Effector CD8-positive, alpha-beta T cell (primary cell): ENCODE data around the gene OR4K2.
"Not testable (repeated sequence)": the region's sequence is repeated elsewhere in the genome, so short reads cannot be mapped to it uniquely, and the experiment has no call there.

ENCODE experiments used
- DNase-seq: peaks from one replicate; lab custom pipeline; 2025; lab: John Stamatoyannopoulos, UW
- total RNA-seq, 4 experiments: gene quantifications; one replicate each; lab custom pipeline; 2026; lab: John Stamatoyannopoulos, UW

The OR4K2 gene, protein sequence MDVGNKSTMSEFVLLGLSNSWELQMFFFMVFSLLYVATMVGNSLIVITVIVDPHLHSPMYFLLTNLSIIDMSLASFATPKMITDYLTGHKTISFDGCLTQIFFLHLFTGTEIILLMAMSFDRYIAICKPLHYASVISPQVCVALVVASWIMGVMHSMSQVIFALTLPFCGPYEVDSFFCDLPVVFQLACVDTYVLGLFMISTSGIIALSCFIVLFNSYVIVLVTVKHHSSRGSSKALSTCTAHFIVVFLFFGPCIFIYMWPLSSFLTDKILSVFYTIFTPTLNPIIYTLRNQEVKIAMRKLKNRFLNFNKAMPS
- 0 to 0.35 (median 0) reads per million in 4 experiments for total RNA-seq

DNA sequence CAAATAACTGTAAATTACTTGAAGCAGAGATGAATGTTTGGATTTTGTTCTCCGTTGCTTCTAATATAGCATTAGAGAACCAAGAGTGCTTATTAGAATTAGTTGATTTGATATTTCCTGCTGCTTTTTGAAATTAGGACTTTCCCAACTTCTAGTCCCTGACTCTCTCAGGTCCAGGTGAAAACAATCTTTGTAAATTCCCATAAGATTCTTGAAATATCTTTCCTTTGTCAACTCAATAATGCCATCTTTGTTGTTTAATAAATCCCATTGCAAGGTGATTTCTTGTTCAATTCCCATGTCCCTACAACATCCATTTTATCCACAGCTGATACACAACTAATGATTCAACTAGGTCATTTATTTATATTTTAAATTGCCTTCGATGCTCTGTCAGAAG lies at the start of gene OR4K2:
TSS of gene OR4K2 (plus strand) at position 301 of the 400 bp plus-strand sequence. CDS start 1,126 bp downstream, outside the sequence.
- DNase-seq = no peak

DNA sequence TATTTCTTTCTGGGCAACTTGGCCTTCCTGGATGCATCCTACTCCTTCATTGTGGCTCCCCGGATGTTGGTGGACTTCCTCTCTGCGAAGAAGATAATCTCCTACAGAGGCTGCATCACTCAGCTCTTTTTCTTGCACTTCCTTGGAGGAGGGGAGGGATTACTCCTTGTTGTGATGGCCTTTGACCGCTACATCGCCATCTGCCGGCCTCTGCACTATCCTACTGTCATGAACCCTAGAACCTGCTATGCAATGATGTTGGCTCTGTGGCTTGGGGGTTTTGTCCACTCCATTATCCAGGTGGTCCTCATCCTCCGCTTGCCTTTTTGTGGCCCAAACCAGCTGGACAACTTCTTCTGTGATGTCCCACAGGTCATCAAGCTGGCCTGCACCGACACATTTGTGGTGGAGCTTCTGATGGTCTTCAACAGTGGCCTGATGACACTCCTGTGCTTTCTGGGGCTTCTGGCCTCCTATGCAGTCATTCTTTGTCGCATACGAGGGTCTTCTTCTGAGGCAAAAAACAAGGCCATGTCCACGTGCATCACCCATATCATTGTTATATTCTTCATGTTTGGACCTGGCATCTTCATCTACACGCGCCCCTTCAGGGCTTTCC lies 47.2 kb upstream of the OR4K2 start:
- not testable (repeated sequence) for DNase-seq

DNA sequence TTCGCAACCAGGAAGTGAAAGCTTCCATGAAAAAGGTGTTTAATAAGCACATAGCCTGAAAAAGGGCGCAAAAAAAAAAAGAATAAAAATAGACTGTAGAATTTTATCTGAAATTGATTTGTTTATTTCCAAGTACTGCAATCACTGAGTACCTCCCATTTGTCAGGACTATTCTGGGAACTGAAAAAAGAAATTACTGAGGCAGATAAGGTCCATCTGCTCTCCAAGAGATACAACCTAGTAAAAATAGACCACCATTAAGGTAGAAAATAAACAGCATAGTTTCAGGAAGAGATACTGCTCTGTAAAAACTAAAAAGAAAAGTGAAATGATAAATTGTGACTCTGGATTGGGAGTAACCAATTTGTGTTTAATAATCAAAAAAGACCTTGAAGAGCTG lies 46.6 kb upstream of the OR4K2 start:
- DNase-seq = no peak

DNA sequence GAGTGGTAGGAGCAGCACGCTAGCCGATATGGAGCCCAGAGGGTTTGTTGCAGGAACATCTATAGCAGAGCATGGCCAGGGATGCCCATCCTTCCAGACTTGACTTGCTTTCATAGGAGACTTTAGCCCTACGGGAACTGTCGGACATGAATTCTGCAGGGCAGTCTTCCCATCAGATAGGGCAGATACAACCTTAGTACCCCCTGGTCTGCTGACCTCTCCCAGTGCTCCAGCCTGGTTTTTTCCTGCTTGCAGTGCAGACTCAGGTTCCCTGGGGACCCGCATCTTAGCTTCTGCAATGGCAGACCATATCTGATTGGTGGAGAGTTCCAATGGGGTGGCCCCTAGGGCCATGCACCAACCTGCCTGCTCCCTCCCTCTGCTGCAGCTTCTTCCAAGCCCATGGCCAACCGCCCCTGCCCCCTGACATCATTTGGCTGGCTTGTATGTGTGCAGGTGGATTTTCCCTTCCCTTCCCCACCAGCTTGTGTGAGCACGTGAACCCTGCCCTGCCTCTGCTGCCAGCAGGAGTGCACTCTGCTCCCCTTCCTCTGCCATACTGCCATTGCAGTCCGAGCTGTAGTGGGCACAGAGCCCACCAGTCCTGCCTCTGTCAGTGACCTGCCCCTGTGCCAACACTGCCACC lies 40.6 kb upstream of the OR4K2 start:
- not testable (repeated sequence) for DNase-seq

DNA sequence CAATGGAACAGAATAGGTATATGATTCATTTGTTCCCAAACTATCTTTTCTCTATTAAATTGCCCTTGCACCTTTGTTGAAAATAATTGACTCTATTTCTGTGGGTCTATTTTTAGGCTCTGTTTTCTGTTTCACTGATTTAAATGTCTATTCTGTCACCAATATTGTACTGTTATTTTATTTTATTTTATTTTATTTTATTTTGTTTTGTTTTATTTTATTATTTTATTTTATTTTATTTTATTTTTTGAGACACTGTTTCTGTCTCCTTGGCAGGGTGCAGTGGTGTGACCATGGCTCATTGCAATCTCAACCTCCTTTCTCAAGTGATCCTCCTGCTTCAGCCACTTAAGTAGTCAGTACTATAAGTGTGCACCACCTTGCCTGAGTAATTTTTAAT lies 36.5 kb upstream of the OR4K2 start:
- DNase-seq = no peak

DNA sequence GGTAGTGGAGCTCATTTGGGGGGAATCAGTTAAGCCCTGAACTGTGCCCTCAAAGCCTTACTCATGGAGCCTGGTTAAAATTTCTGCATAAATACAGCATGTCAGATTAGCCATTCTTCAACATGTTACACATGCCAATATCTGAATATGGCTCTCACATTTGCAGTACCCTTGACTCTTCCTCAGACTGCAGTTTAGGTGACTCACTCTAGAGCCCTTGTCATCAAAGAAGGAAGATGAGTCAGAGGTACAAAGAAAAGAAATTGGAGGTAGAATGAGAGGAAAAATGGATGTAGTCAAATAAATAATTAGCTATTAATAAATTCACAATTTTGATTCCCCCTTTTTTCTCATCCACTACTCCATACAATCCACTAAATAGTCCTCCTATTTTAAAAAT lies 23.6 kb upstream of the OR4K2 start:
- no peak for DNase-seq

DNA sequence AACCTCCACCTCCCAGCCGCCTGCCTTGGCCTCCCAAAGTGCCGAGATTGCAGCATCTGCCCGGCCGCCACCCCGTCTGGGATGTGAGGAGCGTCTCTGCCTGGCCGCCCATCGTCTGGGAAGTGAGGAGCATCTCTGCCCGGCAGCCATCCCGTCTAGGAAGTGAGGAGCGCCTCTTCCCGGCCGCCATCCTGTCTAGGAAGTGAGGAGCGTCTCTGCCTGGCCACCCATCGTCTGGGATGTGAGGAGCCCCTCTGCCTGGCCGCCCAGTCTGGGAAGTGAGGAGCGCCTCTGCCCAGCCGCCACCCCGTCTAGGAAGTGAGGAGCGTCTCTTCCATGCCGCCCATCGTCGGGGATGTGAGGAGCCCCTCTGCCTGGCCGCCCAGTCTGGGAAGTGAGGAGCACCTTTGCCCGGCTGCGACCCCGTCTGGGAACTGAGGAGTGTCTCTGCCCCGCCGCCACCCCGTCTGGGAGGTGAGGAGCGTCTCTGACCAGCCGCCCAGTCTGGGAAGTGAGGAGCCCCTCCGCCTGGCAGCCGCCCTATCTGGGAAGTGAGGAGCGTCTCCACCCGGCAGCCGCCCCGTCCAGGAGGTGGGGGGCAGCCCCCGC lies 8.8 kb upstream of the OR4K2 start:
- DNase-seq = not testable (repeated sequence)

DNA sequence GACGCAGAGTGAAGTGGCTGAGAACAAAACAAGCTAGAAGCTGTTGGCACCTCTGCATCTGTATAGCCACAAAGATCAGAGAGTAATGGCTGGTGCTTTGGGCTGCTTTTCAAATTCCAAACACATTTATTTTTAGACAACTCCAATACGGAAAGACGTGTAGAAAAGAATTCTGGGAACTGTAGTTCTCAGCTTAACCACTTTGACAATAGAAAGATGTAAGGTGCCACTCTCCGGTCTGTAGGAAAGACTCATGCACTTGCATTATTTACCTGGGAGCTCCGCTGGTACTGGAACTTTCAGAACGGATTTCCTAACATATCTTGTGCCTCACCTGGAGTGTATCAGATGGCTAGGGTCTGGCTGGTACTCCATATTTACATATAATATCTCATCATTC lies 1.8 kb upstream of the OR4K2 start:
- DNase-seq = no peak

DNA sequence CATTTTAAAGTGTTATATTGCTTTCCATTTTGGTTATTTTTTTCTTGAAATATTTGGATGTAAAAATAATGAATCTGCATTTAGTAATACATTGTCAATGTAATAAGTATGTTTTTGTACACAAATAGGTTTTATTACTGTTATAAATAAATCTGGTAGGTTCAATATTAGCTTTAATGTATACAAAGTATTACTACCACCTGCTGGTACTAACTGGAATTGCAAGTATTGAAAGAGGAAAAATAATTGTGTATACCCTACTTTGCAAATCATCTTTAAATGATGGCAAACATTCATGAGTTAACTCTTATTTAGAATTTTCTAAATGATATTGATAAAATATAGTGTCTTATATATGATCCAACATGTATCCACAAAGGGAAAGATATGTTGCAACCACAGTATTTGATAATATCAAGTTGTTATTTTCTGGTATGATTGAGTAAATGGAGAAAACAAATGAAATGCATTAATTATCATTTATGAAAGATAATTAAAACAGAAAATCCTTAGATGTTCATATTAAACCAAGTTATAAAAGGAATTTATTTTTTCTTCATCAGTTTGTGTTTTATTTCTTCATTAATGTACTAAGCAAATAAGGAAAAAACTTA lies 3.2 kb downstream of the OR4K2 start:
- no peak for DNase-seq

DNA sequence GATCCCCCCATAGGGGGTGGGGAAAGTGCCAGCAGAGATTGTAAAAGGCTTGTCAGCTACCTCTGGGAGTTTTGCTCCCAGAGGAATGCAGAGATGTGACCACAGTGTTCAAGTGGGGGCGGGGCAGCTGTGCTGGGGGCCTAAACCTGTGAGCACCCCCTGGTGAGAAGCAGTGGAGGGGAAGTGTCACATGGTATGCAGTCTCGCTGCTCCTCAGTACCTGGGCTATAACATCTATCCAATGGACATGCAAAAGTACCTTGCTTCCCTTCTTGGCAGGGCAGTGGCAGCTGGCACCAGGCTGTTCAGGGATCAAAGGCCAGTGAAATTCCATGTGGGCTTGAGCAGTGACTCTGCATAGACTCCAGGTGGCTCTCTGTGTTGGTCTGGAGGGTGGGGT lies 20.3 kb downstream of the OR4K2 start:
- no peak for DNase-seq

DNA sequence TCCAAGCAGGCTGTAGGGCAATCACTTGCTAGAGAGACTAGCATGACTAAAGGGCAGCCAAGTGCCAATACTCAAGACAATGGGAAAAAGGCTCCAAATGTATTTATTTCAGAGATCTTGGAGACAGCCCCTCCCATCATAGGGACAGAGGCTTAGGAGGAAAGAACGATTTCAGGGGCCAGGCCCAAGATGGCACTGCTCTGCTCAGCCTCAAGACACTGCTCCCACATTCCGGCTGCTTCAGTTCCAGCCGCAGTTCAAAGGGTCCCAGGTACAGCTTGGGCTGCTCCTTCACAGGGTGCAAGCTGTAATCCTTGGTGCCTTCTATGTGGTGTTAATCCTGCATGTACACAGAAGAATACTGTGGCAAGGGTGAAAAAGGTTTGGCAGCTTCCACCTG lies 26.1 kb downstream of the OR4K2 start:
- no peak for DNase-seq

DNA sequence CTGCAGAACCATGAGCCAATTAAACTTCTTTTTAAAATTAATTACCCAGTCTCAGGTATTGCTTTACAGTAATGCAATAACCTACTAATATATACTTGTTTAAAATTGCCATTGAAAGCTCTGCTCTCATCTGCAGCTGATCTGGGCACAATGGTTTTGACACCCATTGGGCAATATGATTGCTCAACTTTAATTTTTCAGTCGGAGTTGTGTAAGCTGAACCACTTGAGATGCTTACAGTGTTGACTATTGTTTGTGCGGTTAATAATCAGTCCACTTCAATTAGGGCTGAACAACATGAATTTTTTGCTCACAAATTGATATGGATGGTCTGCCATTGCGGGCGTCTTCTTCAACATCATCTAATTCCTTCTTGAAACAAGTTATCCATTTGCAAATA lies 27.5 kb downstream of the OR4K2 start:
- no peak for DNase-seq

DNA sequence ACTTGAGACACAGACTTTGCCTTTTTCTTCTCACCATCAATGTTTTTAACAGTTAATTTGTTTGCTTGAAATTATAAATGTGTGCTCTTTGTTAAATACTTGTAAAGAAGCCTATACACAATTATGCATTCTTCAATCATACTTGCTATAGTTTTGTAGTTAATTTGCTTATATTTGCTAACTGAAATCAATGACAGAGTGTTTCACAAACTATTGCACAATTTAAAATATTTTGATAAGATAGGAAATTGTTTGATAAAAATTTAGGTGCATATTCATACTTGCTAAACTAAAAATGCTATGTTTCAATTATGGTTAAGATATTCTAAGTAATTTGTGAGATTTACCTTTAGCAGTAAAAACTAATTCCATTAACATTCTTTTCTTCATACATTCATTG lies 31.7 kb downstream of the OR4K2 start:
- DNase-seq = no peak

DNA sequence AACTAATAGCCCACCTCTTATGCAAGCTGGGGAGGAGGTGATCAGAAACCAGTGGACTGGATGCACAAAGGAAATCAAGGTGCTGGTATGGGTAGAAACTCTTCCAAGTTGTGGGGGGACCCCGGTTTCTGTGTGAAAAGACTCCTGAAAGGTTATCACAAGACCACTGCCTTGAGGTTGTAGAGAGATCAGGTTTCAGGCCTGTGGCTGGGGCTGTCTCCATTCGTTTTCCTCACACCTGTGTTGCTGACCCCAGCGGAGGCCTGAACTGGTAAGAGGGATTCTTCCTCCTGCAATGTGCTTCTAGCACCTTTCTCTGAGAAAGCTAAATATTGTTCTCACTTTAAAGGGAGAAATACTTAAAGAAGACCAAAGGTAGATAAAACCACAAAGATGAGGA lies 36.2 kb downstream of the OR4K2 start:
- no peak for DNase-seq

DNA sequence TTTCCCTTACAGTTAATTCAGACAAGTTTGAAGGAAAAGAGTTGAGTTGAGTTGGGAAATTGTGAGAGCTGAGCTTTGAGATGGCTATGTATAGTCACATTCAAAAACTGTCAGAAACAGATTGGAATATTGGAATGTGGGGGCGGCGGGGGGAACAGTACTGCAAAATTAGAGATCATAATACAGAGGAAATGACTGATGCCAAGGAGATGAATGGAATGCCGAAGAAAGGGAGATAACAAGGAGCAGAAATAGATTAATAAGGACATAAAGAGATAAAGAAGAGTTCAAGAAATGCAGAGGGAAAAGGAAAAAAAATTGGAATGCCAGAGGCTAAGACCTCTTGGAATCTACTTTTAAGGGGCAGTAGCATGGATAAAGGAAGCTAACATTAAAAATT lies 42.3 kb downstream of the OR4K2 start:
- no peak for DNase-seq

DNA sequence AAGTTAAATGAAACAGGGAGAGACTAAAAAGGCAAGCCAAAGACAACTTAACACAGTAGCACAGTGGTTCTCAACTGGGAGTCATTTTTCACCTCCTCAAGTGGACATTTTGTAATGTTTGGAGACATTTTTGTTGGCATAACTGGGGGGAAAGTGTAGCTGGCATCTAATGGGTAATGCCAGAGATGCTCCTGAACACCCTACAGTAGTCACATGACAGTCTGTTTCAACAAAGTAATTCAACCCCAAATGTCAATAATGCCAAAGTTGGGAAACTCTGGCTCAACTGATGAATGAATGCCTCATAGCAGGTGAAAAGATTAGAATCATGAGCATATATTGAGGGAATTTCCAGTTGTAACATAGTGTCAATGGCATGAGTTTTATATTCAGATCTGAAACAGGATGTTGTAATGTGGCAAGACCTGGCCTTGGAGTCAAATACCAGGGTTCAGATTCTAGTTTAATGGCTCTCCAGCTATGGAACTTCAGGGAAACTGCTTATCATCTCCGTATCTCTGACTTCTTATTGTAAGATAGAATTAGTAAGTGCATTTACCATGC lies 43.1 kb downstream of the OR4K2 start:
- no peak for DNase-seq

DNA sequence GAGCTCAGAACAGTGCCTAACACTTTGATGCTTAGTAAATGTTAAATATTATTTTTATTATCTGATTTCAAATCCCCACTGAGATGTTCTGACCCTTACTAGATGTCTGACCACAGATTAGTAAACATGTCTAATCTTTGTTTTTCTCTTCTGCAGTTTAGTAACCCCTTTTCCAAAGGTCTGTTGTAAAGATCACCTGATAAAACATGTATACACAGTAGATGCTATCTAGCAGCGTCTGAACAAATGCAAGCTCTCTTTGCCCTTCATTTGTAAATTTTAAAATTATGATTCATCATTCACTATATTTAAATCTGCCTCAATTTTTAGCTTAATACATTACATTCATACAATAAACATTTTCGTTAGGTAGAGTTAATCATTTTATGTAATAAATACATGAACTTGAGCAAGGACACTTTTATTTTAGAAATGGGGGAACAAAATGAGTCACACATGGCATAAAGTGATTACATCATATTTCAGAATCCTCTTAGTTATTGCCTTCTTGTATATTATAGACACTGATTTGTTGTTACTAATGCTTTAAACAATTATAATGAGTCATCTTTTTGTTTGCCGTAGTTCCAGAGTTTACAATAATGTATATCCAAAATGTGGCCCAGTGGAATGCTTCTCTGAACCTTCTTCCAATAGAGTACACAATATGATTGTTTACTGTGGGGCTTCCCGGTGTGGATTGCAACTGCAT lies 43.8 kb downstream of the OR4K2 start:
- DNase-seq = no peak

DNA sequence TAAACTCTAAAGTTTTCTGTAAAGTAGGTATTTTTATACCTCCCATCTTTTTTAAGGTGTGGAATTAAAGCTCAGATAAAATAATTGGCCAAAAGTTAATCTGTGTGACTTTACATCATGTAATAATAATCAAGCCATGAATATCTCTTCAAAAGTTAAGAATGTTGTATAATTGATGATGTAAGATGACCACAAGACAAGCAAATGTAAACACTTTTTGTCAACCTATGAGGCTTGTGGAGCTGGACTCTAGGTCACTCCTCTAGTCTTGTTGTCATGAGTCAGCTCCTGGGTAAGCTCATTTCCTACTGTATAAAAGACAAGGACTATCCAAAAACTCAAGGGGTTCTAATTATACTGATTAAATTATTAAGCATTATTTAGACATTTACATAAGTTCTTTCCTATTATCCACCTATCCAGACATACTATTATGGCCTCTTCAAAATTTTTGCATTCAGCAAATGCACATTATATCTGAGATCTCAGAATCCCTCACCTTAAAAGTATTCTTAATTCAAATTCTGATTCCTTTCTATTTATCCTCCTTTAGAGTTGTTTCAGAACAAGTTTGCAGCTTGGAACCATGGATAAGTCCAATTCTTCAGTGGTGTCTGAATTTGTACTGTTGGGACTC lies 45.2 kb downstream of the OR4K2 start, which contains the start of gene OR4K5:
TSS of gene OR4K5 (plus strand) at position 587 of the 637 bp plus-strand sequence. CDS start at position 587, 0 bp downstream.
- no peak for DNase-seq

DNA sequence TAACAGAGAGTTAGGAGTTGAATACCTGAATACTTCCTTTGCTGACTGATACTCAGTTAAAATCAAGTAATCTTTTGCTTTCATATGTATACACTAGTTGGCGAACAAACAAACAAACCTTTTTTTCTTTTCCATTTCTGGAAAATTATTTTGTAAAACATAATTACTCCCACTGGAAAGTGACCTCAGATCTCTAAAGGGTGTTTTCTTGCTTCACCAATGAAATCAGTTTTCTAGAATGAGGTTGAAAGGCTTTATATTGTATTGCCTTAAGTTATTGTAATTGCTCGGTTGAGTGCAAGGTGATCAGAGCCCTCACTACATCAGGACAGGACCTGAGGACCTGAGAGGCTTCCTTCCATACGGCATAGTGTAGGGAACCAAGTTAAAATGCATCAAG lies 55.7 kb downstream of the OR4K2 start, which contains the start of gene OR4K1:
TSS of gene OR4K1 (plus strand) at position 301 of the 400 bp plus-strand sequence. CDS start 4,750 bp downstream, outside the sequence.
- no peak for DNase-seq
